SK-N-SH (cell line): Measurements from ENCODE around the gene GASK1A. TPM values are rescaled to one million over a fixed set of nuclear protein-coding genes. Genes with fewer than 3 reads are reported as not detected.

Experiments
- CTCF ChIA-PET: fragments of 300-600, 350-600 bp; formaldehyde crosslinking; extraction: SDS; loops from one replicate; lab custom pipeline; 2021; lab: Yijun Ruan, JAX
- POLR2A ChIA-PET: fragments of 350-600 bp; sonication (Branson Sonifier 250); formaldehyde crosslinking; extraction: SDS; loops from one replicate; lab custom pipeline; 2020; ENCODE audit warnings: antibody characterized with exemption, inconsistent platforms; lab: Yijun Ruan, JAX
- DNase-seq: peaks from one replicate; pipeline ENCODE4 v3.0.0; 2012
- H2AFZ ChIP-seq: fragments of 200-600 bp; sonication (generic); 2 replicates; pipeline ENCODE4 v1.8.1; 2016; ENCODE audit warnings: antibody characterized with exemption, mild to moderate bottlenecking, low read depth
- H3F3A ChIP-seq: fragments of 200-600 bp; sonication (generic); replicated peaks from 2 replicates; pipeline ENCODE3; 2016; ENCODE audit warnings: antibody characterized with exemption, mild to moderate bottlenecking; ENCODE audit not compliant: insufficient read depth
- H3K27ac ChIP-seq, 2 experiments: fragments of 200-500 bp in 1 of 2; fragments of 200-600 bp in 1 of 2; sonication (Bioruptor generic) in 1 of 2; sonication (generic), shearing (Covaris generic) in 1 of 2; 2 replicates each; pipeline versions ENCODE4 v1.5.1 to v1.6.1; 2014 to 2016; ENCODE audit warnings: low read depth in 2 of 2, inconsistent platforms in 1 of 2, low read length in 1 of 2, mild to moderate bottlenecking in 1 of 2, mixed read lengths in 1 of 2
- H3K27me3 ChIP-seq: fragments of 200-600 bp; sonication (generic), shearing (Covaris generic); 2 replicates; pipeline ENCODE4 v1.6.1; 2016; ENCODE audit warnings: mixed run types; ENCODE audit not compliant: insufficient read depth
- H3K36me3 ChIP-seq, 2 experiments: fragments of 200-500 bp in 1 of 2; fragments of 200-600 bp in 1 of 2; sonication (Bioruptor generic) in 1 of 2; sonication (generic) in 1 of 2; replicated peaks in 1 of 2; 2 replicates each; pipeline versions ENCODE3 to v1.5.1; 2014 to 2016; ENCODE audit warnings: low read length in 1 of 2, mild to moderate bottlenecking in 1 of 2; ENCODE audit not compliant: insufficient read depth in 2 of 2, control insufficient read depth in 1 of 2
- H3K4me1 ChIP-seq, 2 experiments: fragments of 200-500 bp in 1 of 2; fragments of 200-600 bp in 1 of 2; sonication (Bioruptor generic) in 1 of 2; sonication (generic), shearing (Covaris generic) in 1 of 2; 2 replicates each; pipeline versions ENCODE4 v1.5.1 to v1.6.1; 2014 to 2016; ENCODE audit warnings: low read depth in 1 of 2, low read length in 1 of 2, mixed run types in 1 of 2; ENCODE audit not compliant: insufficient read depth in 2 of 2, control insufficient read depth in 1 of 2
- H3K4me2 ChIP-seq: fragments of 200-600 bp; sonication (generic), shearing (Covaris generic); 2 replicates; pipeline ENCODE4 v1.6.1; 2017; ENCODE audit warnings: mixed run types
- H3K4me3 ChIP-seq, 2 experiments: fragments of 200-500 bp in 1 of 2; fragments of 200-600 bp in 1 of 2; sonication (Bioruptor generic) in 1 of 2; sonication (generic), shearing (Covaris generic) in 1 of 2; 2 replicates each; pipeline versions ENCODE4 v1.5.1 to v1.8.1; 2014 to 2016; ENCODE audit warnings: low read depth in 2 of 2, inconsistent platforms in 1 of 2, low read length in 1 of 2, mild to moderate bottlenecking in 1 of 2, mixed read lengths in 1 of 2, moderate library complexity in 1 of 2
- H3K79me2 ChIP-seq: fragments of 200-600 bp; sonication (generic); 2 replicates; pipeline ENCODE4 v1.8.1; 2017; ENCODE audit warnings: mild to moderate bottlenecking; ENCODE audit not compliant: insufficient read depth
- H3K9ac ChIP-seq: fragments of 200-600 bp; sonication (generic); 2 replicates; pipeline ENCODE4 v1.6.1; 2017; ENCODE audit warnings: mixed run types
- H3K9me2 ChIP-seq: fragments of 200-600 bp; sonication (generic); 2 replicates; pipeline ENCODE4 v1.6.1; 2017; ENCODE audit warnings: mixed run types
- H3K9me3 ChIP-seq: fragments of 200-600 bp; sonication (generic); 2 replicates; pipeline ENCODE4 v1.6.1; 2017; ENCODE audit warnings: mixed run types, mild to moderate bottlenecking, moderate library complexity
- H4K20me1 ChIP-seq: fragments of 200-600 bp; sonication (generic); 2 replicates; pipeline ENCODE4 v1.6.1; 2017; ENCODE audit warnings: mild to moderate bottlenecking, mixed run types; ENCODE audit not compliant: insufficient read depth
- FOSL2 ChIP-seq: IDR thresholded peaks from 2 replicates; pipeline ENCODE4 v1.4.0; 2012; ENCODE audit warnings: low read depth, mild to moderate bottlenecking, moderate library complexity, borderline replicate concordance
- NRF1 ChIP-seq: IDR thresholded peaks from 2 replicates; pipeline ENCODE4 v1.6.1; 2012; ENCODE audit warnings: low read depth, mild to moderate bottlenecking, low read length
- RFX5 ChIP-seq: IDR thresholded peaks from 2 replicates; pipeline ENCODE4 v1.6.1; 2012; ENCODE audit warnings: mild to moderate bottlenecking, improper control_type of control experiment, low read length
- SIN3A ChIP-seq: IDR thresholded peaks from 2 replicates; pipeline ENCODE4 v1.6.1; 2012; ENCODE audit warnings: low read depth, mild to moderate bottlenecking, low read length, moderate library complexity, borderline replicate concordance
- TEAD4 ChIP-seq: IDR thresholded peaks from 2 replicates; pipeline ENCODE4 v1.4.0; 2012; ENCODE audit warnings: mild to moderate bottlenecking, borderline replicate concordance; ENCODE audit not compliant: insufficient read depth
- YY1 ChIP-seq: IDR thresholded peaks from 2 replicates; pipeline ENCODE4 v1.4.0; 2012; ENCODE audit warnings: low read depth, mild to moderate bottlenecking
- WGBS: methylation state at CpG from one replicate; pipeline ENCODE4 v1.1.6; 2017; ENCODE audit warnings: low lambda C conversion rate; 5-methylcytosine and 5-hydroxymethylcytosine counted together
- polyA plus RNA-seq, 3 experiments: library from polyadenylated mRNA; depleted of rRNA; stranded (reverse); fragments of >200 nt; gene quantifications; 2 replicates each; pipeline ENCODE4 v1.2.3, GENCODE V29; 2012
- TF ChIP-seq, protein P1 (sequence below): IDR thresholded peaks from 2 replicates; pipeline ENCODE4 v1.4.0; 2012; ENCODE audit warnings: low read depth, borderline replicate concordance
- TF ChIP-seq, protein P2 (sequence below): IDR thresholded peaks from 2 replicates; pipeline ENCODE4; 2012

GASK1A gene
- polyA plus RNA-seq, 1 of the 3 experiments (the other 2 are of a cell fraction), result not detected

DNA sequence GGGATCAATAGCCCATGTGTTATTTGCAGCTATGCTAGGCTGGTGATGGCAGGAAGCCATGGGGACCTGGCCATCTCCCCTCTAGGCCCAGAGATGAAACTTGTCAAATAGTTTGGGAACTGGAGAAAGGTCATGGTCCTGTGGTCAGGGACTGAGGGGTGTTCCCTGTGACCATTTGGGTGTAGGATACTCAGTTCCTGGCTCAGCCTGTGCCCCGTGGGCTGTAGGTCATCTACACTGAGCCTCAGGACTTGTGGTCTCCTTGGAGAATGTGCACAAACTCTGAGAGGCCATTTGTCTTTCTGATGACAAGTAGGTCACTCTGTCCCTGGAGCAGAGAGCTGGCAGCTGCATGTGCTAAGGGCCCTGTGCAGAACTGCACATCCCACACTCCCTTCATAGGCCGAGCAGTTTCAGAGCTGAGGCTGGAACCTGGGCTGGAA is 17.5 kb downstream of the GASK1A start (continued):
- TF ChIP-seq FOSL2 (no peak), NRF1 (no peak), TEAD4 (no peak)

DNA sequence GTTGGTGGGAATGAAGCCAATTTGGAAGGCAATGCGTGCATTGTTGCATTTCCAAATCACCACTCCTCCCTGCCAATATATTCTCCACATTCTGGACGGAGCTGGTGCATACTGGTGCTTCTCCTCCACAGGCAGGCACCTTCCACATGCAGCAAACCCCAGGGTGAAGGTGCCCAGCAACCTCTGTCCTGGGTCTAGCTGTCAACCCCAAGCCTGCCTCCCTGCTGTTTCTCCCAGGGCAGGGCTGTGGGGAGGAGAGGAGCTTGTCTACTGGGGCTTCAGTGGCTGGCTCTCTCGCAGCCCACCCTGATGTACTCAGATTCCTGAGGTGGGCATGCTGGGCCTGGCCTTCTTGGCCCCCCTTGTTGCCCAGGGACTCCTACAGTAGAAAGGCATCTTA is 20.1 kb downstream of the GASK1A start:
- no peak overlapping the region for H2AFZ ChIP-seq
- DNase-seq, result no peak
- H3K9ac ChIP-seq, result no peak overlapping the region
- H3K9me2 ChIP-seq, result no peaks in the 10 kb centered on the region
- peaks cover 0 to 9% of the 10 kb centered on the region in 2 experiments; a peak in 1 of 4 replicates for H3K4me1 ChIP-seq
- H3K9me3 ChIP-seq, result no peaks in the 10 kb centered on the region
- no peaks in the 10 kb centered on the region for H3K36me3 ChIP-seq
- H3F3A ChIP-seq, result no peaks in the 10 kb centered on the region
- ChIA-PET CTCF (interaction anchor here (1.1 to 1.7 kb wide), 2 partner anchors 8 to 38 kb away, joined by 3 to 8 read pairs; no protein-coding TSS in a partner anchor), POLR2A (no interaction called here)
- H3K4me3 ChIP-seq, result no peak overlapping the region
- H3K79me2 ChIP-seq, result no peaks in the 10 kb centered on the region
- H3K27ac ChIP-seq, result no peak overlapping the region
- no peak overlapping the region for H3K4me2 ChIP-seq
- H4K20me1 ChIP-seq, result no peaks in the 10 kb centered on the region
- H3K27me3 ChIP-seq, result no peaks in the 10 kb centered on the region
- WGBS, result 11% methylated on average over 2 of the region's 3 CpGs
- no peak for TF ChIP-seq SIN3A
- TF ChIP-seq TEAD4, result no peak
- TF ChIP-seq, protein P1, sequence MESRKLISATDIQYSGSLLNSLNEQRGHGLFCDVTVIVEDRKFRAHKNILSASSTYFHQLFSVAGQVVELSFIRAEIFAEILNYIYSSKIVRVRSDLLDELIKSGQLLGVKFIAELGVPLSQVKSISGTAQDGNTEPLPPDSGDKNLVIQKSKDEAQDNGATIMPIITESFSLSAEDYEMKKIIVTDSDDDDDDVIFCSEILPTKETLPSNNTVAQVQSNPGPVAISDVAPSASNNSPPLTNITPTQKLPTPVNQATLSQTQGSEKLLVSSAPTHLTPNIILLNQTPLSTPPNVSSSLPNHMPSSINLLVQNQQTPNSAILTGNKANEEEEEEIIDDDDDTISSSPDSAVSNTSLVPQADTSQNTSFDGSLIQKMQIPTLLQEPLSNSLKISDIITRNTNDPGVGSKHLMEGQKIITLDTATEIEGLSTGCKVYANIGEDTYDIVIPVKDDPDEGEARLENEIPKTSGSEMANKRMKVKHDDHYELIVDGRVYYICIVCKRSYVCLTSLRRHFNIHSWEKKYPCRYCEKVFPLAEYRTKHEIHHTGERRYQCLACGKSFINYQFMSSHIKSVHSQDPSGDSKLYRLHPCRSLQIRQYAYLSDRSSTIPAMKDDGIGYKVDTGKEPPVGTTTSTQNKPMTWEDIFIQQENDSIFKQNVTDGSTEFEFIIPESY, result no peak
- no peak for TF ChIP-seq YY1
- TF ChIP-seq, all 33 proteins: peak for 0

DNA sequence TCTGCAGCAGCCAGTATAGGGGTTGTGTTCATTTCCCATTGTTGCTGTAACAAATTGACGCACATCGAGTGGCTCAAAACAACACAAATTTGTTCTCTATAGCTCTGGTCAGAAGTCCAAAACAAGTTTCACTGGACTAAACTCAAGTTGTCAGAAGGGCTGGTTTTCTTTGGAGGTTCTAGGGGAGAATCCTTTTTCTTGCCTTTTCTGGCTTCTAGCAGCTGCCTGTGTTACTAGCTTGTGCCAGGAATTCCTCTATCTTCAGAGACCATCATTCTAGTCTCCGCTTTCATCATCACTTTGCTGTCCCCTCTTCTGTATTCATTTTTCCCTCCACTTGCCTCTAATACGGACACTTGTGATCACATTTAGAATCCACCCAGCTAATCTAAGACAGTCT is 20.5 kb downstream of the GASK1A start:
- TF ChIP-seq TEAD4 (no peak), RFX5 (no peak), YY1 (no peak)
- TF ChIP-seq, protein P2, sequence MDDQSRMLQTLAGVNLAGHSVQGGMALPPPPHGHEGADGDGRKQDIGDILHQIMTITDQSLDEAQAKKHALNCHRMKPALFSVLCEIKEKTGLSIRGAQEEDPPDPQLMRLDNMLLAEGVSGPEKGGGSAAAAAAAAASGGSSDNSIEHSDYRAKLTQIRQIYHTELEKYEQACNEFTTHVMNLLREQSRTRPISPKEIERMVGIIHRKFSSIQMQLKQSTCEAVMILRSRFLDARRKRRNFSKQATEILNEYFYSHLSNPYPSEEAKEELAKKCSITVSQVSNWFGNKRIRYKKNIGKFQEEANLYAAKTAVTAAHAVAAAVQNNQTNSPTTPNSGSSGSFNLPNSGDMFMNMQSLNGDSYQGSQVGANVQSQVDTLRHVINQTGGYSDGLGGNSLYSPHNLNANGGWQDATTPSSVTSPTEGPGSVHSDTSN, result no peak
- H3K36me3 ChIP-seq, result no peaks in the 10 kb centered on the region
- no peak overlapping the region for H3K4me2 ChIP-seq
- peaks cover 0 to 9% of the 10 kb centered on the region in 2 experiments; a peak in 1 of 4 replicates for H3K4me1 ChIP-seq
- no peak overlapping the region for H3K9ac ChIP-seq
- POLR2A ChIA-PET, result no interaction called here
- no peaks in the 10 kb centered on the region for H3F3A ChIP-seq
- DNase-seq, result no peak
- H3K4me3 ChIP-seq, result no peak overlapping the region
- no peaks in the 10 kb centered on the region for H3K9me3 ChIP-seq
- H3K9me2 ChIP-seq, result no peaks in the 10 kb centered on the region
- H3K27me3 ChIP-seq, result no peaks in the 10 kb centered on the region
- H2AFZ ChIP-seq, result no peak overlapping the region
- H3K79me2 ChIP-seq, result no peaks in the 10 kb centered on the region
- 63% methylated on average over 4 of the region's 4 CpGs for WGBS
- CTCF ChIA-PET, result interaction anchor here (1.7 kb wide), 1 partner anchor 38 kb away, joined by 8 read pairs; no protein-coding TSS in a partner anchor
- no peaks in the 10 kb centered on the region for H4K20me1 ChIP-seq
- no peak overlapping the region for H3K27ac ChIP-seq
